ENCODE results near the gene UGT1A8.

GRCh38 chr2:233807215-233807865 lies 189.9 kb downstream of the UGT1A8 start:
- TF ChIP-seq POLR2A (IDR thresholded peaks at IDR 0.05; ENCODE audit: low read length): no peak
- TF ChIP-seq GATA1 (IDR thresholded peaks at IDR 0.05; ENCODE audit: low read depth, low read length): no peak

Measured in erythroblast (primary cell).